DMS53 (cell line): Measurements from ENCODE around the gene PIK3C2B.

ENCODE experiments used
- DNase-seq: peaks from one replicate; lab custom pipeline; 2025; lab: John Stamatoyannopoulos, UW

Gene PIK3C2B

DNA sequence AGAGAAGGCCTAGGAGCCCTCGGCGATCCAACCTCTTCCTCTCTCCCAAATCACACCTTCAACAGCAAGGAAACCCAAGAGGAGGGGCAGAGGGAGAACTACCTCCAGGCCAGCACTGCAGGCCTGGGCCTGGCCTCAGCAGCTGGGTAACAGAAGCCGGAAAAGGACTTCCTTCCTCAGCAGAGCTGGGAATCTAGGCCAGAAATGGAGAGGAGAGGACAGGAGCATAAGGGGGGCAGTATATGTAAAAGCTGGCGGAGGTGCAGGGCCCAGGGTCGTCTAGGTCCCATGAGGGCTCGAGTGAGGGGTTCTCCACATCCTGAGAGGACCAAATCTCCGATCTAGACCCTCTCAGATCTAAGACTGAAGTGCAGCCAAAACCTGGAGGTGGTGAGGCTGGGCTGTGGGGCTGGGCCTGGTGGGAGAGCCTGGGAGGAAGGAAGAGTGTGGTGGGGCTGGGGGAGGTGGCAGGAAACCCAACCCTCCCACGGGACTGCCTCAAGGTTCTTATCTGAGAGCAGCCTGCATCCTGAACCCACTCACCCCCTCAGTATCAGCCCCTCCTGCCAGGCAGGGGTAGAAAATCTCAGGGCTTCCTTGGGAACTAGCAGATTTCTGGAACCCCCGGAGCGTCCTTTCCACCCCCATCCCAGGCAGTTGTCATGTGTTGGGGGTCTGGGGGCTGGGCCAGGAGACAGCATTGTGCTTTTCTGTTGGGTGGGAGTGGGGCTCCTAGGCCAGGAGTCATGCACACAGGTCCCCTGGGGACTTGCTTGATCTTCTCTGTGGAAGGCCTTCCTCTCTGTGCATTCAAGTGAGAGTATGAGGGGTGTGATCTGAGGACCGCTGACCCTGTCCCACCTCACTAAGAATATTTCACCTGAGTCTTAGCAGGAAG lies 33.0 kb downstream of the PIK3C2B start:
- no peak for DNase-seq

DNA sequence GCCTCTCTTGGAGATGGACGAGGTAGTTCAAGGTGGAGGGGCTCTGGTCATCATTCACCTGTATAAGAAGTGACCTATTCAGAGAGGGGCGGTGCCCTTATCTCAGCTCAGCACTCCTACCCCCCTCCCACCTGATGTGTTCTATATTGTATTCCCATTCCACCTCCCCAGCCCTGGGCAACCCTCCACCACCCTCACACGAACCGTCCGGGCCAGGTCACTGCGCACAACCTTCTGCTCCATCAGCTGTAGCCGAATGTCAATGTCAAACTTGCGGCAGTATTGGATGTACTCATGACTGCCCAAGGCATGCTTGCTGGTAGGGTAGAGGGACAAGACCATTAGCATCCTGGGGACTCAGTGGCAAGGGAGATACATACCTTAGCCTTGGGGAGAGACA lies 34.3 kb downstream of the PIK3C2B start:
- DNase-seq: no peak

DNA sequence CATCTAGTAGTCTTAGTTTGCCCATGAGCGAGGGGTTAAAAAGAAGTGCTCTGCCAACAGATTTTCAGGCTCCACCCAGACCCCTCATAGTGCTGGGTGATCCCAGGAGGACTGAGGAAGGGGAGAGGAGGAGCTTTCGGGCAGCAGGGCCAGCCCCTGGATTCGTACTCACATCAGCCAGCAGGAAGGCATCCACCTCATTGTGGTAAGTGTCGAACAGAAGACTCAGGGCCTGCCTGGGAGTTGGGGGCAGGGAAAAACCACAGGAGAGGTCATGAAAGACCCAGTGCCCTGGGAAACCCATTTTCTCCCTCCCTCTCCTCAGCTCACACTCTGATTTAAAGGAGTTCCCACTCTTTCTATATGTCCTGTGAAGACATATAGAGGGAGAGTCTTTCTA lies 34.9 kb downstream of the PIK3C2B start:
- DNase-seq: no peak

DNA sequence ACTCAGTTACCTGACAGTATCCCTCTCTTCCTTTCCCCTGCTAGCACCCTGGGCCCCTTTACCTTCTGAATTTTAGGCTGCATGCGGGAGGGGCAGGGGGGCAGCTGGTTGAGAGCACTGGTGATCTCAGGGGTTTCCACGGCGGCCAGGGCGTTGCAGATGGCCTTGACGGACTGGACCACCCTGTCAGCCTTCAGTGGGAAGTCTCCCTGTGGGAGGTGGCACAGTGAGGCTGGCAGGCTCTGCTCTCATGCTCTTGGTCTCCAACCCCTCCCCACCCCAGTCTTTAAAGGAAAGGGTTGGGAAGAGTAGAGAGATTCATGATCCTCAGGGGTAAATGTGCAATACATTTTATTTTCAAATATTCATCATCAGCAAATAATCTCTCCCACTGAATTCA lies 36.9 kb downstream of the PIK3C2B start:
- DNase-seq: no peak

DNA sequence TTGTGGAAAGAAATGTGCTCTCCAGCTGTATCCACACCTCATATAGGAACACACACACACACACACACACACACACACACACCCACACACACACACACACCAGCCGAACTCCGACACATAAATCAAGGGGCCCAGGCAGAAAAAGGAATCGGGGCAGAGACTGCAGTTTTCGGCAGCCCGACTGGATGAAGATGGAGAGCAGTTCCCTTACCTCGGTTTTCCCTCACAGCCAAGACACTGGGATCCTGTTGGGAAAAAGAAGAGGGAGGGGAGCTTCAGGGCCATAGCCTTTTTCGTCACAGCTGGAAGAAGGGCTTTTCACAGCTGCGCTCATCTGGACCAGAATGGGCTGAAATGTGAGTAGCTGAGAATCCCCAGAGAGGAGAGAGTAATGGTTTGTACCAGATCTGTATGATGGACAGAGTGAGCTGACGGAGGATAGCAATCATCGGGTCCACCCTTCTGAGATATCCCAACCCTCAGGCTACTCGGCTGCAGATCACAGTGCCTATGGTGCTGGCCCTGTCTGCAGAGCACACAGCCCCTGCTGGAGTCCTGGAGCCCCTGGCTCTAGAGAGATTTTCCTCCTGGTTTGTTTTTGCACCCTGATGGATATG lies 37.7 kb downstream of the PIK3C2B start:
- no peak for DNase-seq

DNA sequence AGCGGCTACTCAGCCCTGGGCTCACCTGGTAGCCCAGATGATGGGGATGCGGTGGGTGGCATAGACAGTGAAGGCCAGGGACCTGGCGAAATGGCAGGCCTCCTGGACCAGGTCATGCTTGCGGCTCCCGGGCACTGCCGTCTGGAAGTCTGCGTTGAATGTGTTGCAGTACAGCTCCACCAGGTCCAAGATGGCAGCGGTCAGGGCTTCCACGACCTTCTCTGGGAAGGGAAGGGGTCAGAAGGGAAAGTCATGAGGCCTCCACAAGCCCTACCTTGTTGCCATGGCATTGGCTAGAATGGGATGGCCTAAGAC lies 38.8 kb downstream of the PIK3C2B start:
- no peak for DNase-seq

DNA sequence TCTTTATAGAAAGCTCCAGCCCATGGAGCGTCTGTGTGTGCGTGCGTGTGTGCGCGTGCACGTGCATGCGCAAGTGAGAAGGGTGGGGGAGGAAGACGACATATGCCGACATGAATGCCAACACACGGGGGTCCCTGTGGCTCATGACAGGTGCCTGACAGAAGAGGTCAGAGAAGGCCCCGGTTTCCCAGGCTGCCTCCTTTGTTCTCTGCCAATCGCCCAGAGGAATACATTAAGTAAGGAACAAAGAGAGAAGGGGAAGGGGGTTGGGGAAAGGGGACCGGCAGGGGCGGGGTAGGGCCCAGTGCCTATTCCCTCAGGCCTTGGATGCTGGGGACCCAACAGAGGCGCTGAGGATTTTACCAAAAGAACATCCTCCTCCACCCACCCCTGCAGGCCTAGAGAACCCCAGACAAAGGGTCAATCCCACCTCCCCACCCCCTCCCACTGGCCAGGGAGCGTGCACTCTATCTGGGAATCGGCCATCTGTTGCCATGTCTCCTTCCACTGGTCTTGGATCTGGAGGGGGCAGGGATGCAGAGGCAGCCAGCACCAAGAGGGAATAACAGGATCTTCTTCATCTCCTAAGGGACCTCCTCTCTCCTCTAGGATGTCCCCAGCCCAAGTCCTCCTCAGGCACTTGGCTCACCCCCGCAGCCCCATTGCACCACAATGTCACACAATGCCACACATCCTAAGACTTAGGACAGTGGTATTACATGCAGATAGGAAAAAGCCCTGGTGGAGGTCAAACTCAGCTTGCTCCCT lies 39.4 kb downstream of the PIK3C2B start:
- DNase-seq: no peak

DNA sequence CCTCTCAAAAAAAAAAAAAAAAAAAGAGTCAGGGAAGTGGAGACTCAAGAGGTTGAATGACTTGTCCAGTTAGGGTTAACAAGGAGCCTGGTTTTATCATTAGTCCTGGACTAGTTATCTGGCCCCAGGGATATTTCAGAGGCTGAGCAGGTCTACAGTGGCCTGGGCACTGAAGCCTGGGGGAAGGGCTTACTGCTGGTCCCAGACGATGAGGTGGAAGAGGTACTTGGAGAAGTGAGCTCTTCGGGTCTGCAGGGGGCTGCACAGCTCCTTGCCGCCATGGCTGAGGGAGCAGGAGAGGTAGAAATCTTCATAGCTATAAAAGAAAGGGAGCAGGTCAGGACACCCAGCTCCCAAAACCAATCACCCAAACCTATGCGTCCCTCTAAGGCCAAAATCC lies 40.1 kb downstream of the PIK3C2B start:
- DNase-seq: no peak

DNA sequence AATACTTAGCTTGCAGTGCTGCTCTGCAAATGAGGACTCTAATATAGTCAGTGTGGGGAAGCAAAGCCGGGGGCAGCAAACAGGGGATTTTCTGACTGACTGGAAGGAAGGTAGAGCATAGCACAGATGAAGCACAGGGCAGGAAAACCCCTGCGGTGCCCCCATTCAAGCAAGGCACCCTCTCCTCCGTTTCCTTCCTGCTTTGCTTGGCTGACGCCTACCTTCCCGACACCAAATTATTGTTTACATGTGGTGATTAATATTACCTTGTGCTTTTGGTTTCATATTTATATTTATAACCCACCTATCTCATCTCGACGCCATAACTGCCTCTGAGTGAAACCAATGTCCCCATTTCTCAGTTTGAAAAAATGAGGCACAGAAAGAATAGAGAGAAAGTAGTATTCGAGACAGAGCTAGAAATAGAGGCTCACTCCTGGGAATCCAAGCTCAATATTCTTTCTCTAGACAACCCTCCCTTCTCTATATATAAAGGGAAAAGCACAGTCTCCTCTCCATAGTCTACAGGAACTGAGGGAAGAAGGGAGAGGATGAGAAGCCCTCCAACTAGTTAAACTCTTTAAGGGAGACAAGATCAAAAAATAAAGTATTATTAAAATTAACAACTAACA lies 41.3 kb downstream of the PIK3C2B start:
- no peak for DNase-seq

DNA sequence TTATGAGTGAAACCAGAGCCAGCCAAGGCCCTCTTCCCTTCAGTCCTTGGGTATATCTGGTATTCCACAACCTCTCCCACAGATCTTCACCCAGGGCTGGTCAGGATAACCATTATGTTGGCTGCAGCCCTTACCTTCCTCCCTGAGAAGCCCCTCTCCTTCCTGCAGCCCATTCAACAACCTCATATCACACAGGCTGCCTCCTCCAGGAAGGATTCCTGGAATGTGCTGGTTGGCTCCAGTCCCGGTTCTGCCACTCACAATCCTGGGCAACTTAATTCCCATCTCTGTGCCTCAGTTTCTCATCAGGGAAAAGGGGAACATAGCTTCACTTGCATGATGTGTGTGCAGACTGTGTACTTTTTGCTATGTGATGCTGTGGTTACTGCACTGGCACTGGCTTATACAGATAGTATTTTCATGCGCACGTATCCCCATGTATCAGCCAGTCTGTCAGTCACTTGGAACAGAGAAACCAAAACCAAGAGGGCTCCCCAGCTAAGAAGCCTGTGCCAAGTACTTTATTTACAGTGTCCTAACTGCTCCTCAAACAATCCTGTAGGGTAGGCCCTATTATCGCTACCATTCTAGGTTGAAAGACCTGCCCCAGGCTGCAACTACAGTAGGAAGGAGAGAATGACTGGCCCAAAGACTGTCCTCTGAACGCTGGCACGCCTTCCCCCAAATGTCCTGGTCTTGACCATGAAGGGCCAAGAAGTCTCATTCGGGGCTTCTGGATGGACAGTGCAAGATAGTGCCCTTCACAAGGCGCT lies 43.1 kb downstream of the PIK3C2B start:
- no peak for DNase-seq

DNA sequence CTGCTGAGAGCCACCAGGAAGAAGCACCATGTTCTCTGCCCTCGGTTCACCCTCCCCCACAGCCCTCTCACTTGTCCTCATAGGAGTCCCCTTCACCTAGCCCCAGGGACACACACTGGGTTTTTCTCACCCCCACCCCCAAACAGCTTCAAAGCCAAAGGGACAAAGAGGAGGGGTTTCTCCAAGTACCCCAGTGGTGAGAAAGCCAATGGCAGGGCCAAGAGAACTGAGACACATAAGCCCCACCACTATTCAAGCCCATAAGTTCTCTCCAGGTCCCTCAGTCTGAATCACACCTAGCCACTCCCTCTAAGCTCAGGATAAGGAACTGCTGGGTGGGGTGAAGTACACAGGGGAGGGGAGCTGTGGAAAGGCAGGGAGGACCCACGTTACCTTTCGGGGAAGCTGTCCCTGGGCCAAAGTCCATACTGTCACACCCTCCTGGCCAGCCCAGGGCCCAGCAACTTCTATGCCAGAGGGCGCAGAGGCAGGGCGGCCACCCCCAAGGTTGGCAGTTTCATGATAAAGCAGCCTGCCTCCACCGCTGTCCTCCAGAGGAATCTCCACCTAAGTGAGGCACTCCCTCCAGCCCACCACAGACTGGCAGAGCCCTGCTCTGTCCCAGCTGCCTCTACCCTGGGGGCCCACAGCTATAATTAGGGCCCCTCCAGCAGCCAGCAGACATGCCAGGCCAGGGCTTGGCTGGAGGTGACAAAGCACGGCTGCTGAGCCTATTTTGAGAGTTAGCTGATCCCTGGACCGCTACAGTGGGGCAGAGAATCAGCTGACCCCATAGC lies 43.9 kb downstream of the PIK3C2B start:
- no peak for DNase-seq

DNA sequence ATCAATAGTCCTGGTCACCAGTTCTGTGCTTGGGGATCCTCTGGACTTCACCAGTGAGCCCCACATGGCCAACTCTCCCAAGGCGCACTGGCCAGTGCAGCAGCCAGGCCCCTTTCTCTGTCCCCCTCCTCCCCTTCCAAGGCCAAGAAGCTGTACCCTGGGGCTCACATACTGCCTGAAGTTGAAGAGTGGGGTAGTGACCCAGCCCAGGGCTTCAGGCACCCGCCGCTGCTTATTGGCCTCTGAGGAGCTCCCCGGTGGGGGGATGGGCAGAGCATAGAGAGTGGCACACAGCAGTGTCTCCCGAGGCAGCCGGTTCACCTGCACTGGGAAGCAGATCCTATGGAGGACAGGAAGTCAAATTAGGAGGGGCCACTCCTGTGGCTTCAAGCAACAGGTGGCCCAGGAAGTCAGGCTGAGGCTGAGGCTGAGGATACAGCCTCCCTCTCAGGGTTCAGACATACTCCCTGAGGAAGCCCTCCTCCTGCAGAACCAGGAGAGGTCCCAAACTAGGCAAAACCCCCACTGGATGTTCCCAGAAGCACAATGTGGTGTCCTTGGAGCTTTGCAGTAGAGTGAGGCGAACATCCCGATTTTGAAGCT lies 44.8 kb downstream of the PIK3C2B start:
- DNase-seq: no peak

DNA sequence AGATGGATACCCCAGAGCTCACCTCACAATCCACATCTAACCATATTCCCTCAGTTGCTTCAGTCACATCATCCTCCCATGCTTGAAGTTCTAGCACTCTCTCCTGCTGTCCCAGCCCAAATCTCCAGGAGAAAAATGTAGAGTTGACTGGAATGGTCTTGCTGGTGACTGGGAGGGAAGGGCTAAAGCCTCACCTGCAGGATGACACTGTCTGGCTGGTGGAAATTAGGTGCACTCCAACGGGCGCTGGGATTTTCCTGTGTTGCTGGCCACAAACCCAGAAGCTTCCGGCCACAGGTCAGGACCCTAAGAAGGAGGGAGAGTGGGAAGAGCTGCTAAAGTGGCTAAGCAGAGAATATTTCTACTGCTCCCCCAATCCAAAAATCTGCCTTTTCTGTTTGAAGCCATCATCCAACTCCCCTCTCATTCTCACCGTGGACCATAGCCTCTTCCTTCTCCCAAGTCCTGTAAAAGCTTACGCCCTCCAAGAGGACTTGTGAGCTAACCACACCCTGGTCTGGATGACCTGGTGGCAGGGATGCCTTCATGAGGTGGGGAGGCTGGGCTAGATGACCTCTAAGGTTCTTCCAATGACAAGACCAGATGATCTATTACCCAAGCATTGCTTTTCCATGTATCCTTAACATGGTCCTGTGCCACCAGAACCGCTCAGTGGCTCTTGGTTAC lies 45.5 kb downstream of the PIK3C2B start:
- DNase-seq: no peak

DNA sequence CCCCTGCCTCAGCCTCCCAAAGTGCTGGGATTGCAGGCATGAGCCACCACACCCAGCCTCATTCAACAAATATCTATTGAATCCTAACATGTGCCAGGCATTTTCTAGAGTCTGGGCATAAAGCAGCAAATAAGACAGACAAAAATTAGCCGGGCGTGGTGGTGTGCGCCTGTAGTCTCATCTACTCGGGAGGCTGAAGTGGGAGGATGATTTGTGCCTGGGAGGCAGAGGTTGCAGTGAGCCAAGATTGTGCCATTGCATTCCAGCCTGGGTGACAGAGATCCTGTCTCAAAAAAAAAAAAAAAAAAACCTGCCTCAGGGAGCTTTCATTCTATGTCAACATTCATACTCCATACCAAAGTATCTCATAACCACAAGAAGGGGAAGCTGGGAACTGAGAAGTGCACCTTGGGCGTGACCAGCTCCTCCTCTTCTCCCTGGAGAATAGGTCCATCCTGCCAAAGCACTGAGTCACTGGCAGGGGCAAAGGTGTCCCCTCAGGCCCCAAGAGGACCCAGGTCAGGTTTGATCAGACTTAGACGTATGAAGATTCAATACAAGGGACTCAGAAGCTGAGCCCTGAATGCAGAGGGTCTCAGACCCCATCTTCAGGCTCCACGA lies 46.2 kb downstream of the PIK3C2B start:
- peak; percentile 52 for DNase-seq

DNA sequence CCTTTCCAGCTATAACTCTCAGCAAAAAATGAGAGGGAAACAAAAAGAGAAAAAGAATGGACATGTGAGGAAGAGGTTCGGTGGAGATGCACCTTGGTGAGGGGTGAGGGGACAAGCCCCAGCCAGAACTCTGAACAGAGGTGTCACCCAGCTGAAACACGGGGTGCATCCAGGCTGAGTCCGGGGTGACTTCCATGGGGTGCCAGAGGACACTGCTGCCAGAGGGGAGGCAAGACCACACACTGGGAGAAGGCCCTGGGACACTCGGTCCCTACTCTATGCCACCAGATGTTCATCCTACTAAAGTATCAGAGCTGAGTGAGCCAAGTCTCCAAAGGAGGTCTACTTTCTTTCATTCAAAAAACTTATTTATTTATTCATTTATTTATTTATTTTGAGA lies 46.9 kb downstream of the PIK3C2B start:
- DNase-seq: no peak

DNA sequence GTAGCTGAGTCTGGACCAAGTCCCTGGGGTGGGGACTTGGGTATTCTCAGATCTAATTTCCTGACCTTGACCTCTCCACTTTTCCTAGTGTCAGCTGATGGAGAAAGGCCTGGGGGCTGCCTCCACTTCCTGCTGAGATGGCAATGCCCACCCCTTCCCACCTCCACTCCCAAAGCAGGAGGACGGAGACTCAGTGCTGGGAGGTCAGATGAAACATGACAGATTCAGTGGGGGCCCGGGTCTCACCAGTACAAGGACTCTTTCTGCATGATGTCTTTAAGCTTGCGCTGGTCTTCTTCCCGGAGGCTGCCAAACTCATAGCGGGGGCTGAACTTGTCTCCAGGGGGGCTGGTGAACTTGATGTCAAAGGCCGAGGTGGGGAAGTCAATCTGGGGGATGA lies 47.4 kb downstream of the PIK3C2B start:
- no peak for DNase-seq

DNA sequence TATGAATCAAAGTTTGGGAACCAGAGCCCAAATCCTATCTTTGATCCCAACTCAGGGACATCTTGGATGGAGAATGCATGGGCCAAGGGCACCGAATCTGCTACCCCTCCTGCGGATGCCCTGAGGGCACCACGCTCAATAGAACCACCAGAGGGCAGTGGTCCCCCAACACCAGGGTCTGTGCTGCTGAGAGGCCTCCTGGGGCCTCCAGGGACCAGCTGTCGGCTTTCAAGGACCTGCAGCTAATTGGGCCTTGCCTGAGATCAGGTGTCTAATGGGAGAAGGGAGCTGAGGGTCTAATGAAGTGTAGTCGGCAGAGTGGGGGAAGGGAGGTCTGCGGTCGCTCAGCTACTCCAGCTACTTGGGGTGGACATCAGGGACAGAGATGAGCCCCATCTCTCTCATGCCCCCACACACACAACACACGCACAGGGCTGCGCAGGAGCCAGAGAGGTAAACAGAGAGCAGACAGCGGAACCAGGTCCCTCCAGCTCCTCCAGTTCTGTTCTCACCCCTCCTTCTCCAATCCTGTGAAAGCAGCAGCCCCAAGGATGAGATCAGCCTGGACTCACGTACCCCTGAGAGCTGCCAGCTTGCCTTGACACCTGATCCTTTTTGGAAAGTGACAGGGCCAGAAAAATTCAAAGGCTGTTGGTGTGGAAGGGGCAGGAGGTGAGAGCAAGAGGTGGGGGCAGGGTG lies 48.0 kb downstream of the PIK3C2B start:
- peak; percentile 92 for DNase-seq

DNA sequence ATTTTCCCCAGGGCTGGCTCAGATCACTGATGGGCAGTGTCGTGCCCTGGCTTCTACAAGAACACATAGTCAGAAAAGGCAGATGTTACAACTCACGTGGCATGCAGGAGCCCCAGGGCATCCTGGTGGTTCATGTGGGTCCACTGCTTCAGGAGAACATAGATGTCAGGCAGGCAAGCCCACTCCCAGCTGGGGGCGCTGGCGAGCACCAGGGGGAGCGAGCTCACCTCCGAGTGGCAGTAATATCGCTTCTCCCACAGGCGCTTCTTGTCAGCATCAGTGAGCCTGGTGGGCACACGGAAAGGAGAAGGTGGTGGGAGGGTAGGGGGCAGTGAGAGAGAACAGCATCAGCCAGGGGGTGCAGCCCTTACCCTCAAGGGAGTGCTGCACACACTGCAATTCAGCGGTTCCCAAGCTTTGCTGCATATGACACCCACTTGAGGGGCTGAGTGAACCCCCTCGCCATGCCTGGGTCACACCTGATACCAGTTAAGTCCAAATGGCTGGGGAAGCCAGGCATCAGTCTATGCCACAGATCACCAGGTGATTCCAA lies 48.7 kb downstream of the PIK3C2B start:
- DNase-seq: peak; percentile 77
